Measurements from ENCODE around the gene SEZ6L.
A peak's percentile ranks its signal among the peaks of the same experiment; 100 is the strongest.
"Not testable (repeated sequence)": the region's sequence is repeated elsewhere in the genome, so short reads cannot be mapped to it uniquely, and the experiment has no call there.

The SEZ6L gene

GRCh38 chr22:26380072-26380830 lies 211.0 kb downstream of the SEZ6L start:
- no peak for DNase-seq (ENCODE audit: low read depth in 2 of 2)

- no peak for DNase-seq (ENCODE audit: low read depth in 2 of 2)
Measured at GRCh38 chr22:26382782-26383181, 213.5 kb downstream of the SEZ6L start.

DNA sequence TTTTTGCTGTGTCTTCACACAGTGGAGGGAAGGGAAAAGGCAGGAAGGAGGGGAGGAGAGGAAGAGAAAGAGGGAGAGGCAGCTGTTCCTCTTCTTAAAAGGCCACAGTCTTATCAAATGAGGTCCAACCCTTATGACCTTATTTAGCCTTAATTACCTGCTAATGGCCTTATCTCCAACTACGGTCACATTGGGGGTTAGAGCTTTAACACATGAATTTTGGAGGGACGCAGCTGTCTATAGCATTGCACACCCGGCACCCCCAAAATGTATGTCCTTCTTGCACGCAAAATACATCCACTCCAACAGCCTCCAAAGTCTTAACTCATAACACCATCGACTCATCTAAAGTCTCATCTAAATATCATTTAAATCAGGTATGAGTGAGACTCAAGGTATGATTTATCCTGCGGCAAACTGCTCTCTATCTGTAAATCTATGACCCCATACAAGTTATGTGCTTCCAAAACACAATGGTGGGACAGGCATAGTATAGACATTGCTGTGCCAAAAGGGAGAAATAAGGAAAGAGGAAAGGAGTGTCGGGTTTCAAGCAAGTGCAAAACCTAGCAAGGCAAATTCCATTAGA lies 214.8 kb downstream of the SEZ6L start:
- no peak for DNase-seq (ENCODE audit: low read depth in 2 of 2)

DNA sequence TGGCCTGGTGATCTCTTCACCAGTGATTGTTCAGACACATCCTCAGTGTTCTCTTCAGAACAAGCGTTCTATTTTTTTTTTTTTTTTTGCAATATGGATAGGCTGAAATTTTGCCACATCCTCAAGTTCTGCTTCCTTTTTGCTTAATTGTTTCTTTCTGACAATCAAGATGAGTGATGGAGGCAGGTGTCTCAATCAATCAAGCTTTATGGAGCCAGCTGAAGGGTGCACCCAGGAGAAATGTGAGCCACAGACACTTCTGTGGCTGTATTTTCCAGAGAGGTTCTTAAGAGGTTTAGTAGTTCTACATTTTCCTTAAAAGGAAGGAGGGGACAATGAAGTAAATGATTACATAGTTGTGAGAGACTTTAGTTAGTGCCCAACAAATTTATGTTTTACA lies 215.9 kb downstream of the SEZ6L start:
- DNase-seq (ENCODE audit: low read depth in 2 of 2): no peak

GRCh38 chr22:26389125-26389524 lies 219.9 kb downstream of the SEZ6L start:
- DNase-seq (ENCODE audit: low read depth in 2 of 2): no peak

- no peak for DNase-seq (ENCODE audit: low read depth in 2 of 2)
Measured at GRCh38 chr22:26391091-26391490, 221.8 kb downstream of the SEZ6L start.

DNA sequence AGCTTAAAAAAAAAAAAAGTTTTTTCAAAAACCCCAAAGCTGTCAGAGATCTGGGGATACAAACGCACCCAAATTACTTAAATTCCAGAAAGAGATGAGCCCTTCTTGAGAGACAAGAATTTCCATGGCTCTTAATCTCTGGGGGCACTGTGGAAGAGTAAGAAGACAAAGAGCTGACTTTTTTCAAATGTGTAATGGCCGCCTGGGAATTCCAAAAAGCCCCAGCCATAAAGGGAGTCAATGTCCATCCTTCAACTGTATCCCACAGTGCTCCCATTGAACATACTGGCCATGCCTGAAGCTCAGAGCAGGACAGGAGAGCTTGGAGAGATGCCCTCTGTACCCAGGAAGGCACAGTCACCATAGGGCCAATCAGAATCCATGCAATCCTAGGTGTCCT lies 222.4 kb downstream of the SEZ6L start:
- DNase-seq (ENCODE audit: low read depth in 2 of 2): no peak

- DNase-seq (ENCODE audit: low read depth in 2 of 2): no peak
Measured at GRCh38 chr22:26393929-26394328, 224.7 kb downstream of the SEZ6L start.

DNA sequence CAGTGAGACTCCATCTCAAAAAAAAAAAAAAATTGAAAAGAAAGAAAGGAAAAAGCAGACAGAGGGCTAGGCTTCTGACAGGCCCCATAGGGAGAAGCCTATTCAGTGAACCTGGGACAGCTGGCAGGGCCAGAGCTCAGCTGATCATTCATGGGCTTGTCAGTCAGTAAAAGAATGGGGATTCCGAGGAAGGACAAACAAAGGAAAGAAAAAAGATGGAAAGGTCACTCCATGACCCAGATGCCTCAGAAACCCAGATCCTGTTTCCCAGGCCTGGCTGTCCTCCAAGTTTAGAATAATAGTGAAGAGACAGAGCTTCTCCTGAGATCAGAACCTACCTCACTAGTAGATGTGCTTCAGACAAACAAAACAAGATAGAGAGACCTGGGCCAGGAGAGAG lies 225.5 kb downstream of the SEZ6L start:
- DNase-seq (ENCODE audit: low read depth in 2 of 2): no peak

- no peak for DNase-seq (ENCODE audit: low read depth in 2 of 2)
Measured at GRCh38 chr22:26395926-26396325, 226.7 kb downstream of the SEZ6L start.

GRCh38 chr22:26398741-26399153 lies 229.5 kb downstream of the SEZ6L start:
- peak; percentile 10 to 22 for DNase-seq (ENCODE audit: low read depth in 2 of 2)

DNA sequence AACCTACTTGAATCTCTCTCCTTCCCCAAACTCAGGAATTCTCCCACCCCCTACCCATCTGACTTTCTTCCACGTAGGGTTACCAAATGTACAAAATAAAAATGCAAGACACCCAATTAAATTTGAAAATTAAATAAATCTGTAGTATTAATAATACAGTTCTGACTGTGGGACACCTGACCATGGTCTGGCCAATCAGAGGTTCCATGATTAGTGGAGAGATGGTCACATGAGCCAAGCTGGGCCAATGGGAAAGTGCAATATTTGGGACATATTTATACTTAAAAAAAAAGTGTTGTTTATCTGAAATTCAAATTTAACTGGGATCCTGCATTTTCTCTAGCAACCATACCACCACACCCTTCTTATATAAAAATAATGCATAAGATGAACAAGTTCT lies 230.0 kb downstream of the SEZ6L start:
- no peak for DNase-seq (ENCODE audit: low read depth in 2 of 2)

DNA sequence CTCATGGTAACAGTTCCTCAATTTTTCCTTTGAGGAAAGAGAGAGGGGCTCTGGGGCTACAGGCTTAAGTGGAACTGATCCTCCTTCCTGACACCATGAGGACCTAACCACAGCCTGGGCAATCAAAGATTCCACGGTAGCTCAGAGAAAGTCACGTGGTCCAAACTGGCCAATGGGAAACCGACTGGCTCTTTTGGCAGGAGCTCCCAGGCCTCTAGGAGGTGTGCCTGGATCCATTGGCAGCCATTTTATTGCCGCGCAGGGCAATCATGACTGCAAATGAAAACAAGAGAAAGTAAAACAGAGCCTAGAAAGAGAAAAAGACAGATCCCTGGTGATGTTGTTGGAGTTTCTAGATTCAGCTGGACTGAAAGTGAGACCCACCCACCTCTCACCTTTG lies 232.5 kb downstream of the SEZ6L start:
- DNase-seq (ENCODE audit: low read depth in 2 of 2): no peak

DNA sequence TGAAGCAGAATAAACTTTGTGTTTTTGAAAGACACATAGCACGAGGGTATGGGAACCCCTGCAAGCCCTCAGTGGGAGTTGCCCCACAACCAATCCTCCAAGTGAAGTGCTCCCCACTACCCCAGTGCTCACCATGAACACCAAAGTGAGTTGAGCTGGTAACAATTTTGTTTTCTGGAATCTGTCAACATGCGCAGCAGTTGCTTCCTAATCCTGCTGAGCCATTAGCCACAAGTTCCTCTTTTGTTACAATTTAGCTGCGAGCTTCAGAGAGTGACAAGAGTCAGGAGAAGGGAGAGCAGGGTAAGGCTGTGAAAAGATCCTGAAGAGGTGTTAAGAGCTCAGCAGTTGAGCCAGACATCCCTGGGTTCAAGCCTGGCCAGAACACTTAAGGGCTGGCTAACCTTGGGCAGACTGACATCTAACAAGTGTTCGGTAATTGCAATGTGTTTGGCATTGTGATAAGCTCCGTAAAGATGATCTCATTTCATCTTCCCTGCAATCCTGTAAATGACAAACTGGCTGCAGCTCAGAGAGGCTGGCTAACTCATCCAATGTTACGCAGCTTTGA lies 235.7 kb downstream of the SEZ6L start:
- DNase-seq (ENCODE audit: low read depth in 2 of 2): no peak

GRCh38 chr22:26406118-26406517 lies 236.9 kb downstream of the SEZ6L start:
- no peak for DNase-seq (ENCODE audit: low read depth in 2 of 2)

- DNase-seq (ENCODE audit: low read depth in 2 of 2): not testable (repeated sequence)
Measured at GRCh38 chr22:26408562-26409220, 239.4 kb downstream of the SEZ6L start.

DNA sequence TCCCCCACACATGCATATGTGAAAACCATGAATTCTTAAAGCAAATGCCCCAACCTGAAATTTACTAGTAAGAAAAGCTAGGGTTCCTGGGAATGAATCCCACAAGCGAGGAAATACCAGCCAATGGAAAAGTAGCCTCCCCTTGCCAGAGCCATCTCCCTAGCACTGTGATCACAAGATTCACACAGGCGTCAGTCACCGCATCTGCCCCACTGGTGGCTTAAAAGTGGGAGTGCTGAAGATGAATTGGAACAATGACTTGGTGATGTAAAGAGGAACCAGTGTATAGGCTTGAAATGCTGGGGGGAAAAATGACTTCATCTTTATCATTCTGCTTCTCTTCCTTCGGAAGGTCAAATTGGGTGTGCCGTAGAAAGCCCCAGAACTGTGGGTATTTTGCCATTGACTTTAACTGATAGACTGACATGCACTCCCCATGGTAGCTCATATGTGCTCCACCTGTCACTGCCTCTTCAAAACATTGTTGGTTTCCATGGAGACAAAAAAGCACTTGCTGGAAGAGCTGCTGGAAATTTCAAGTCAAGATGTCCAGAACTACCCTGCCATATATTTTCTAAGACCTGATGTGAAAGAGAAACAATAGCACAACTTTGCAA lies 240.6 kb downstream of the SEZ6L start:
- no peak for DNase-seq (ENCODE audit: low read depth in 2 of 2)

DNA sequence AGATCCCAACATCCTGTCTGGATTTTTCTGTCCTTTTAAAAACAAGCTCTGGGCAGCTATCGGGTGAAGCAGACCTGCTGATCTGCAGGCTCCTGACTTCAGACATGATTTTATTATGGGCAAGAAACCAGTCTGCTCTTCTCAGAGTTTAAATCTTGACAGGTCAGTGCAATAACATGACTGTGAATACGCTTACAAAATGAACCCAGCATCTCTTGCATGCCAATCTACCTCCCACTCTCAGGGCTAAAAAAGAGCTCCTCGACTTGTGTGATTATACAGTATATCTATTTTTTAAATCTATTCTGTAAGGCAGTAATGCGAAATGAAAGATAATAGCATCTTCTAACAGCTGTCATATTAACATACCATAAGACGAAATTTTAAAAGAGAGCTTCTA lies 241.1 kb downstream of the SEZ6L start:
- DNase-seq (ENCODE audit: low read depth in 2 of 2): no peak

DNA sequence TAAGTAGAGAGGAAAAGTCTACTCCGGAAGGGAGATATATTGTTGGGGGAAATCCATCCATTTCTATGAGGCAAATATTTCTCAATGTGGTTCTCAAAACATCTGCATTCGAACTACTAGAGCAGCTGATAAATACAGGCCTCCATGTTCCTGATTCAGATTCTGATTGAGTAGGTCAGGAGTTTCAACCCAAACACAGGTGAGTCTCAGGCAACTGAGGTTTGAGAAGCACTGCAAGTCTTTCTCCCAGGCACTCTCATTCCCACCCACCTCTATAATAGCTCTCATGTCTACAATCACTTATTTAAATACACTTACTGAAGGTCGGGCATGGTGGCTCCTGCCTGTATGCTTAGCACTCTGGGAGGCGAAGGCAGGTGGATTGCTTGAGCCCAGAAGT lies 245.1 kb downstream of the SEZ6L start:
- no peak for DNase-seq (ENCODE audit: low read depth in 2 of 2)

DNA sequence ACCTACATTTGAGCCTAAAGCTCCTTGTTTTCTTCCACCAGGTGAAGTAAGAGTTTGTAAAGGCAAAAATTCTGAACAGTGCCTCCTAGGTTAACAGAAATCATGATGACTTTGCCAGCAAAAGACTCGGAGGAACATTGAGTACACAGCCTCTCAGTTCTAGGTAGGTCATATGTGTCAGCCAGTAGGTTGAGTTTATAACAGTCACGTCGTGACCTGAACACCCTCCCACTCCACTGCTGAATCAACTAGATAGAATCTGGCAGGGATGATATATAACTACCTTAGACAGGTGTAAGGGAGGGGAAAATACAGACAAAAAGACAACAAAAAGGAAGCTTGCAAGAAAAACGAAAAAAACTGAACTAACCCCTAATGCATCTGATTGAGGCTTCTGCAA lies 247.0 kb downstream of the SEZ6L start:
- no peak for DNase-seq (ENCODE audit: low read depth in 2 of 2)

DNA sequence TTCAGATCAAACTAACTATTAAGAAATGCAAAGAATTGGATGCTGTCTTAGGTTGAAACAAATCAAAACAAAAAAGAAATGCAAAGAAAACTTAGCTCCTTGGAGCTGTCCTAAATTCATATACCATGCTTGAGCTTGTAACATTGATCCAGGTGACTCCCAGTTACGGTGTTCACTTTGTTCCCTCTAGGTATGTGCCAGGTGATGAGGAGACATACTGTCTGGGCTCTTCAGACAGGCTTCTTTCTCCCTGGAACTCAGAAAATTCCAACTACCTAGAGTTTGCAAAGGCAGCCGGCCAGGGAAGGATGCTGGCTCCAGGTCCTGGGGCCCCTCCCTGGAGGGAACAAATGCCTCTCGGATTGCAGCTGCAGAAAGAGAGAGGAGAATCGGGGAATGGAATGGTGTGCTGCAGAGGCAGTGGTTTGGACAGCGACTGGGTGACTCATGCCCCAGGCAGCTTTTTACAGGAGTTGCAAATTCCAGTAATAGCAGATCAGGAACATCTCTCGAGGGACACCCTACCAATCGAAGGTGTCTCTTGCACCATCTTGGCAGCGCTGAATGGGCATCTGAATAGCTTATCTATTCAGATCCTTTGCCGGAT lies 247.5 kb downstream of the SEZ6L start:
- no peak for DNase-seq (ENCODE audit: low read depth in 2 of 2)

DNA sequence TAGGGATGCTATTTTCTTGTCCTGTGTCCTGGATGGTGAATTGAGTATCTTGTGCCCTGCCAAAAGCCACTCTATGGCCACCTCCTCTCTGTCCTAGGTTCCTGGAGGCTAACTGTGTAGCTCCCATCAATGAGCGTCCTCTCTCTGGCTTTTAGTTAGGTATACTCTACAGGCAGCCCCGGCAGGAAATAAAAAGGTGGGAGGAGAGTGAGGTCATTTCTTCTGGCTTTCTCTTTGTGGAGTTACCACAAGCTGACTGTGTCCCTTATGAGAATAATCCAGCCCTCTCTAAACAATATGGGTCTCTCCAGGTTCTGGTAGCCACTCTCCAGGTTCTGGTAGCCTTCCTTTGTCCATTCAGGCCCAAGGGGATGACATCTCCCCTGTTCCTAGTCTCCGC lies 248.1 kb downstream of the SEZ6L start:
- no peak for DNase-seq (ENCODE audit: low read depth in 2 of 2)
